Epithelial cell of esophagus (primary cell): ENCODE measurements around the gene LYRM2.

Source experiments
- DNase-seq: peaks from one replicate; pipeline ENCODE4 v3.0.0; 2010; ENCODE audit warnings: low read depth
- H3K4me3 ChIP-seq: 2 replicates; pipeline ENCODE4 v1.5.1; 2011; ENCODE audit warnings: mild to moderate bottlenecking, low read length, control low read depth
- TF ChIP-seq, protein P1 (sequence below): IDR thresholded peaks from 2 replicates; pipeline ENCODE4 v1.5.1; 2011; ENCODE audit warnings: low read depth, mild to moderate bottlenecking, low read length, control low read depth, inconsistent platforms; ENCODE audit not compliant: insufficient read depth; ENCODE audit errors: missing control alignments

Gene LYRM2

DNA sequence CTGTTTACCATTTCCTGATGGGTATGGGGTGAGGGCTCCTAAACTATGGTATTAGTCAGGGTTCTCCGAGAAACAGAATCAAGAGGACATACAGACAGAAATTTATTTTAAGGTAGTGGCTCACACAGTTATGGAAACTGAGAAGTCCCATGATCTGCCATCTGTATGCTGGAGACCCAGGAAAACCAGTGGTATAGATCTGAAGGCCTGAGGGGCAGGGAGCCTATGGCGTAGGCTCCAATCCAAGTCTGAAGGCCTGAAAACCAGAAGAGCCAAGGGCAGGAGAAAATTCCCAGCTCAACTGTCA is 112.0 kb downstream of the LYRM2 start:
- no peak overlapping the region for H3K4me3 ChIP-seq
- TF ChIP-seq, protein P1, sequence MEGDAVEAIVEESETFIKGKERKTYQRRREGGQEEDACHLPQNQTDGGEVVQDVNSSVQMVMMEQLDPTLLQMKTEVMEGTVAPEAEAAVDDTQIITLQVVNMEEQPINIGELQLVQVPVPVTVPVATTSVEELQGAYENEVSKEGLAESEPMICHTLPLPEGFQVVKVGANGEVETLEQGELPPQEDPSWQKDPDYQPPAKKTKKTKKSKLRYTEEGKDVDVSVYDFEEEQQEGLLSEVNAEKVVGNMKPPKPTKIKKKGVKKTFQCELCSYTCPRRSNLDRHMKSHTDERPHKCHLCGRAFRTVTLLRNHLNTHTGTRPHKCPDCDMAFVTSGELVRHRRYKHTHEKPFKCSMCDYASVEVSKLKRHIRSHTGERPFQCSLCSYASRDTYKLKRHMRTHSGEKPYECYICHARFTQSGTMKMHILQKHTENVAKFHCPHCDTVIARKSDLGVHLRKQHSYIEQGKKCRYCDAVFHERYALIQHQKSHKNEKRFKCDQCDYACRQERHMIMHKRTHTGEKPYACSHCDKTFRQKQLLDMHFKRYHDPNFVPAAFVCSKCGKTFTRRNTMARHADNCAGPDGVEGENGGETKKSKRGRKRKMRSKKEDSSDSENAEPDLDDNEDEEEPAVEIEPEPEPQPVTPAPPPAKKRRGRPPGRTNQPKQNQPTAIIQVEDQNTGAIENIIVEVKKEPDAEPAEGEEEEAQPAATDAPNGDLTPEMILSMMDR = no peak
- no peak for DNase-seq

- TF ChIP-seq, protein P1 = no peak
- no peak overlapping the region for H3K4me3 ChIP-seq
- no peak for DNase-seq
Observed at GRCh38 chr6:89525786-89526562, 112.6 kb downstream of the LYRM2 start.

DNA sequence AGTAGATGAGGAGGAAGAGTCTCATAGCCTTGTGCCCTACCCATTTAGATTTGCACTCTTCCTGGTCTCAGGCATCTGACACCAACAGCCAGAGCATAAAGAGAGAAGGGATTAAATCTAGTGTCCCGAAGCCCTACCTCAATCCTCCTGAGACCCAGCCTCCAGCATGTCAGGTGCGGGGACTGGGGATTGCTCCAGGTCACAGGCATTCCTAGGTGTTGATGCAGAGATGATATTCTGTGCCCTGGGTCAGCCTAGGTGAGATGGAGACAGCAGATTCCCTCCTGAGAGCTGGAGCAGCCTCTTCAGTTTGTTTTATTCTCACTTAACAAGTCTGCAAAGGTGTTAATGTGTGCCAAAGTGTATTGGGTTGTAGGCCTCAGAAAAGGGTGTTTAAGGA is 115.8 kb downstream of the LYRM2 start:
- H3K4me3 ChIP-seq = no peak overlapping the region
- TF ChIP-seq, protein P1 = no peak
- no peak for DNase-seq

DNA sequence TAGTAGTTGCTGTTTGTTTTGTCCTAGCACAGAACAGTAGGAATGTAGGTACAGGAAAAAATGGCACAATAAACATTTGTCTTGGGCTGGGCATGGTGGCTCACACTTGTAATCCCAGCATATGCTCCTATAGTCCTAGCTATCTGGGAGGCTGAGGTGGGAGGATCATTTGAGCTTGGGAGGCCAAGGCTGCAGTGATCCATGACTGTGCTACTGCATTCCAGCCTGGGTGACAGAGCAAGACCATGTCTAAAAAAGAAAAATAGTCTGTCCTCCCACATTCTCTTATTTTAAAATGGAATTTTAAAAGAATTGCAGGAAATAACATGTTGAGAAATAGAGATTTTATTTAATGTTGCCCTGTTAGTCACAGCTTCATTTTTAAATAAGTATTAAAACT is 117.8 kb downstream of the LYRM2 start:
- no peak overlapping the region for H3K4me3 ChIP-seq
- no peak for DNase-seq
- TF ChIP-seq, protein P1 = no peak

- DNase-seq = peak; percentile 76
- H3K4me3 ChIP-seq = no peak overlapping the region
- TF ChIP-seq, protein P1 = no peak
Observed at GRCh38 chr6:89518352-89519055, 120.0 kb downstream of the LYRM2 start.
